H1 (cell line): ENCODE data around the gene PTPRG. TPM values are rescaled to one million over a fixed set of nuclear protein-coding genes. Genes with fewer than 3 reads are reported as not detected.

Source experiments
- CHD7 ChIP-seq: fragments of 300-600 bp; sonication (generic); IDR thresholded peaks from 2 replicates; pipeline ENCODE4 v1.7.1; 2012; ENCODE audit warnings: low read length, moderate library complexity, mild to moderate bottlenecking, inconsistent platforms; ENCODE audit not compliant: insufficient replicate concordance
- CREB1 ChIP-seq: IDR thresholded peaks from 2 replicates; pipeline ENCODE4 v1.6.1; 2012; ENCODE audit warnings: inconsistent platforms
- POLR2A ChIP-seq, 2 experiments: IDR thresholded peaks; 1 replicate in 1 of 2; 2 replicates in 1 of 2; pipeline ENCODE4 v1.6.1; 2011; ENCODE audit warnings: low read depth in 2 of 2, low read length in 2 of 2, mild to moderate bottlenecking in 2 of 2; ENCODE audit errors: control extremely low read depth in 1 of 2
- polyA plus RNA-seq, 7 experiments: library from polyadenylated mRNA; depleted of rRNA in 3 of 7; stranded (reverse) in 5 of 7; unstranded in 2 of 7; fragments of >200 nt in 5 of 7; fragments of 200-250 nt in 2 of 7; gene quantifications; 1 replicate in 5 of 7; 2 replicates in 1 of 7; 4 replicates in 1 of 7; pipeline versions ENCODE4 v1.2.1 to v1.2.3, GENCODE V29; 2011 to 2013; ENCODE audit warnings: missing spikeins in 2 of 7, mixed read lengths in 2 of 7
- total RNA-seq: library from RNA; stranded (reverse); fragmentation: NEBNext Ultra II Directional; extraction: Animal tissue kit (Norgen Biotek cat#: 25700); gene quantifications from 2 replicates; pipeline ENCODE4 v1.2.1, GENCODE V29; 2021

PTPRG gene
- total and polyA plus RNA-seq, 2 of the 8 experiments (the other 6 are each of a cell fraction or from before 2014, with no cell fraction given): 23.3 to 96.2 TPM

GRCh38 chr3:61841988-61842387 is 280.6 kb downstream of the PTPRG start (continued):
- TF ChIP-seq CHD7 (no peak), CREB1 (no peak), POLR2A (IDR thresholded peaks at IDR 0.05; ENCODE audit: control extremely low read depth in 1 of 2, low read depth in 2 of 2, low read length in 2 of 2) (no peak)
